Left hindlimb (tissue), 1 donor: ENCODE data around the gene HOXA7.
A peak's percentile ranks its signal among the peaks of the same experiment; 100 is the strongest.

Source experiments
- DNase-seq: peaks from one replicate; pipeline ENCODE4 v3.0.0-alpha.2; 2018

The HOXA7 gene

GRCh38 chr7:27156508-27156898 is at the start of gene HOXA7:
TSS of gene HOXA7 (minus strand) at chr7:27156675. CDS start at chr7:27156545, 130 bp downstream.
- DNase-seq, result peak; percentile 94

- DNase-seq, result no peak
Observed at GRCh38 chr7:27205325-27206280, 49.1 kb upstream of the HOXA7 start.

GRCh38 chr7:27204851-27205322 is 48.4 kb upstream of the HOXA7 start:
- no peak for DNase-seq

GRCh38 chr7:27203964-27204594 is 47.6 kb upstream of the HOXA7 start:
- no peak for DNase-seq

- no peak for DNase-seq
Observed at GRCh38 chr7:27203365-27203953, 47.0 kb upstream of the HOXA7 start.

GRCh38 chr7:27202862-27203134 is 46.3 kb upstream of the HOXA7 start:
- no peak for DNase-seq

GRCh38 chr7:27202018-27202861 is 45.8 kb upstream of the HOXA7 start:
- no peak for DNase-seq

- no peak for DNase-seq
Observed at GRCh38 chr7:27201580-27202017, 45.1 kb upstream of the HOXA7 start.

GRCh38 chr7:27200761-27201579 is 44.5 kb upstream of the HOXA7 start:
- no peak for DNase-seq

- no peak for DNase-seq
Observed at GRCh38 chr7:27199849-27200760, 43.6 kb upstream of the HOXA7 start, which contains the start of gene HOXA13. TSS of gene HOXA13 (minus strand) at chr7:27200091. CDS start at chr7:27200077, 14 bp downstream.

- DNase-seq, result no peak
Observed at GRCh38 chr7:27198871-27199801, 42.7 kb upstream of the HOXA7 start.

- DNase-seq, result no peak
Observed at GRCh38 chr7:27198138-27198841, 41.8 kb upstream of the HOXA7 start.

GRCh38 chr7:27197137-27198042 is 40.9 kb upstream of the HOXA7 start:
- DNase-seq, result no peak

GRCh38 chr7:27196287-27196767 is 39.9 kb upstream of the HOXA7 start:
- peak; percentile 84 for DNase-seq

GRCh38 chr7:27194686-27195379 is 38.4 kb upstream of the HOXA7 start:
- peak; percentile 22 for DNase-seq

GRCh38 chr7:27194002-27194352 is 37.5 kb upstream of the HOXA7 start:
- peak; percentile 40 for DNase-seq
